Measurements from ENCODE around the gene LIX1L.

LIX1L gene

DNA sequence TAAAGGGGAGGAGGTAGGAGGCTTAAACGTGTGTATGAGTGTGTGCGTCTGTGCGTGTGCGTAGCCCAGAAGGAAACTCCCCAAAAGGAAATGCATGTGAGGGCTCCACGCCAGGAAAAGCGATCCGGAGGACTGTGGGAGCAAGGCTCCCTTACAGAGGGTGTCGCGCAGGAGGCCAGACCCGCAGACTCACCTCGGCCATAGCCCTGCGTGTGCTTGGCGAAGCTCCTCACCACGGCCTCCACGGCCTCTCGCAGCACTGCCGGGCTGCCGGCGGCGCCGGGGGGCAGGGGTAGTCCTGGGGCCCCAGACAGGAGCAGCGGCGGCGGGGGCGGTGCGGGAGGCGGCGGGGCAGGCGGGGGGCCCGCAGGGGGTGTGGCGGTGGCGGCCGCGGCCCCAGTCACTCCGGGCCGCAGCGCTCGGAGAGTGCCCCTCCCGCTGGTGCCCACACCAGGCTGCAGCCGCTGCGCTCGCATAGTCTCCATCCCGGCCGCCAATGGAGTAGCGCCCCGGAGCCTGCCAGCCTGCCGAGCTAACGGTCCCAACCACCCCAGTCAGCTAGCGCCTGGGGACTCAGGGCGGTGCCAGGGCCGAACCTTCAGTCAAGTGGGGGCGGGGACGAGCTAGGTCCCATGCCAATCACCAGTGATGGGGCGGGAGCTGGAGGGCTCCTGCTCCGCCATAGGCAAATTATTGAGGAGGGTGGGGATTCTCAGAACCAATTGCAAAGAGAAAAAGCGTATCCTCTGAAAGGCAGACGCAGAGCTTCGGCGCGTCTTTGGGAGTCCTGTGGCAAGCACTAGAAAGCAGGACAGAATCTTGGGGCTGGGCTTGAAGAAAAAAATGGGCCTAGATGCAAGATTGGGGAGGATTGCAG is at the start of gene LIX1L:
TSS of gene LIX1L (minus strand) at position 575 of the 877 bp plus-strand sequence. CDS start at position 485, 90 bp downstream.
- H3K9ac ChIP-seq (ENCODE audit: low read length) = peak within 1 kb of the TSS; percentile 20; the same call in 1 of the 2 replicates

DNA sequence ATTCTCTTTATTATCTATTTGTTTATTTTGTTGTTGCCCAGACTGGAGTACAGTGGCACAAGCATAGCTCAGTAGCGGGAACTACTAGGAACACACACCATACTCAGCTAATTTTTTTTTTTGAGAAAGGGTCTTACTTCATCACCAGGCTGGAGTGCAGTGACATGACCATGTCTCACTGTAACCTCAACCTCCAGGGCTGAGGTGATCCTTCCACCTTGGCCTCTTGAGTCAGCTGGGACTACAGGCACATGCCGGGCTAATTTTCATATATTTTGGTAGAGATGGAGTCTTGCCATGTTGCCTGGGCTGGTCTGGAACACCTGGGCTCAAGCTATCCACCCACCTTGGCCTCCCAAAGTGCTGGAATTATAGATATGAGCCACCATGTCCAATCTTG is 43.9 kb upstream of the LIX1L start:
- Histone ChIP-seq H3K9me2 (replicated peaks; ENCODE audit: insufficient read depth, low read length) (no peaks in the 10 kb centered on the region), H3F3A (ENCODE audit: insufficient read depth, low read length) (peaks cover 37% of the 10 kb centered on the region), H2AFZ (ENCODE audit: low read length) (no peak overlapping the region), H3K27ac (ENCODE audit: low read length) (no peak overlapping the region), H3K4me3 (ENCODE audit: low read length) (no peak overlapping the region), H3K4me1 (ENCODE audit: low read length) (peaks cover 33% of the 10 kb centered on the region), H3K27me3 (replicated peaks; ENCODE audit: insufficient read depth, low read length) (no peaks in the 10 kb centered on the region), H3K9me3 (replicated peaks; ENCODE audit: insufficient read depth, low read length) (no peaks in the 10 kb centered on the region), H4K20me1 (ENCODE audit: insufficient read depth, low read length) (no peaks in the 10 kb centered on the region), H3K79me2 (ENCODE audit: low read length) (peaks cover 14% of the 10 kb centered on the region), H3K4me2 (ENCODE audit: low read depth, low read length) (no peak overlapping the region), H3K9ac (ENCODE audit: low read length) (no peak overlapping the region), H3K36me3 (replicated peaks; ENCODE audit: insufficient read depth, low read length) (no peaks in the 10 kb centered on the region)
- TF ChIP-seq EZH2phosphoT487 (IDR thresholded peaks at IDR 0.05; ENCODE audit: low read length) (no peak), EZH2 (optimal IDR thresholded peaks at IDR 0.05; ENCODE audit: low read depth, low read length) (no peak)
- TF ChIP-seq, protein P1, sequence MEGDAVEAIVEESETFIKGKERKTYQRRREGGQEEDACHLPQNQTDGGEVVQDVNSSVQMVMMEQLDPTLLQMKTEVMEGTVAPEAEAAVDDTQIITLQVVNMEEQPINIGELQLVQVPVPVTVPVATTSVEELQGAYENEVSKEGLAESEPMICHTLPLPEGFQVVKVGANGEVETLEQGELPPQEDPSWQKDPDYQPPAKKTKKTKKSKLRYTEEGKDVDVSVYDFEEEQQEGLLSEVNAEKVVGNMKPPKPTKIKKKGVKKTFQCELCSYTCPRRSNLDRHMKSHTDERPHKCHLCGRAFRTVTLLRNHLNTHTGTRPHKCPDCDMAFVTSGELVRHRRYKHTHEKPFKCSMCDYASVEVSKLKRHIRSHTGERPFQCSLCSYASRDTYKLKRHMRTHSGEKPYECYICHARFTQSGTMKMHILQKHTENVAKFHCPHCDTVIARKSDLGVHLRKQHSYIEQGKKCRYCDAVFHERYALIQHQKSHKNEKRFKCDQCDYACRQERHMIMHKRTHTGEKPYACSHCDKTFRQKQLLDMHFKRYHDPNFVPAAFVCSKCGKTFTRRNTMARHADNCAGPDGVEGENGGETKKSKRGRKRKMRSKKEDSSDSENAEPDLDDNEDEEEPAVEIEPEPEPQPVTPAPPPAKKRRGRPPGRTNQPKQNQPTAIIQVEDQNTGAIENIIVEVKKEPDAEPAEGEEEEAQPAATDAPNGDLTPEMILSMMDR (IDR thresholded peaks at IDR 0.05; ENCODE audit: low read length) = no peak
- peak; percentile 1 for DNase-seq

More for the DNA sequence above, at the start of gene LIX1L:
- no peaks in the 10 kb centered on the region for H3K9me3 ChIP-seq (replicated peaks; ENCODE audit: insufficient read depth, low read length)
- H3K4me1 ChIP-seq (ENCODE audit: low read length) = peaks cover 33% of the 10 kb centered on the region
- peaks cover 51% of the 10 kb centered on the region for H3K27me3 ChIP-seq (replicated peaks; ENCODE audit: insufficient read depth, low read length)
- no peak within 1 kb of the TSS for H3K27ac ChIP-seq (ENCODE audit: low read length)
- H2AFZ ChIP-seq (ENCODE audit: low read length) = peak within 1 kb of the TSS; percentile 76
- TF ChIP-seq EZH2phosphoT487 (IDR thresholded peaks at IDR 0.05; ENCODE audit: low read length) (no peak), EZH2 (optimal IDR thresholded peaks at IDR 0.05; ENCODE audit: low read depth, low read length) (no peak)
- TF ChIP-seq, protein P1 (IDR thresholded peaks at IDR 0.05; ENCODE audit: low read length) = no peak
- DNase-seq = peak; percentile 99
- peaks cover 9% of the 10 kb centered on the region; the same call in 1 of the 2 replicates for H3F3A ChIP-seq (ENCODE audit: insufficient read depth, low read length)
- H3K36me3 ChIP-seq (replicated peaks; ENCODE audit: insufficient read depth, low read length) = no peaks in the 10 kb centered on the region
- H3K4me3 ChIP-seq (ENCODE audit: low read length) = peak within 1 kb of the TSS; percentile 63
- H3K9me2 ChIP-seq (replicated peaks; ENCODE audit: insufficient read depth, low read length) = no peaks in the 10 kb centered on the region
- H3K79me2 ChIP-seq (ENCODE audit: low read length) = no peaks in the 10 kb centered on the region
- no peaks in the 10 kb centered on the region for H4K20me1 ChIP-seq (ENCODE audit: insufficient read depth, low read length)
- H3K4me2 ChIP-seq (ENCODE audit: low read depth, low read length) = peak within 1 kb of the TSS; percentile 78

DNA sequence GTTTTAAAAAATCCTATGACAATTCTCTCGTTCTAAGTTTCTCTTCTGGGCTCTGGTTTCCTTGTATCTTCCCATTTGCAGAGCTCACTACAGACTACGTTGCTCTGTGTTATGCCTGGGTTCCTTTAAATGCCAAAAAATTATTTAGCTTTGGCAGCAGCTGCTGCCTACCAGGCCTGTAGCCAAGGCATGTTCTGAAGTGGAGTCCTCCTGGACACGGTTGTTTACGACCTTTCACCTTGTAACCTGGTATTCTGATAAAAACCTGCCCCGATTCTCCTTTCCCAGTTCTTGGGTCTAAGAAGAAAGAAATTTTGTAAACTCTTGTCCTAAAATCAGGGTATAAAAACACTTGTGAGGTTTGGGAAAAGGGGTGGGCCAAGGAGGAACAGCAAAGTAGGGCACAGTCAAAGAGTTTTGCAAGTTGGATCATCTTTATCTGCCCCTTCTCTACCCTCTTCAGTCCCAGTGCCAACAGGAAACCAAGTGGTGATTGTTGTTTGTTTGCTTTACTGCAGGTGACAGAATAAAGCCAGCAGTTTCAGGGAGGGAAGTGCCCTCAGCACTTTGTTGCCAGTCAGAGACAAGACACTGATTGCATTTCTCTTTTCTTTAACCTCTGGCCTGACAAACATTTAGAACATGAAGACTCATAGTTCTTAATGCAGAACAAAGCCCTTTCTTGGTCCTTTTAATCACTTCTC is 41.7 kb upstream of the LIX1L start:
- Histone ChIP-seq H3K36me3 (replicated peaks; ENCODE audit: insufficient read depth, low read length) (peaks cover 8% of the 10 kb centered on the region), H3F3A (ENCODE audit: insufficient read depth, low read length) (peaks cover 58% of the 10 kb centered on the region), H3K9ac (ENCODE audit: low read length) (peak overlapping the region; percentile 57), H3K27ac (ENCODE audit: low read length) (peak overlapping the region; percentile 89), H3K9me3 (replicated peaks; ENCODE audit: insufficient read depth, low read length) (no peaks in the 10 kb centered on the region), H3K9me2 (replicated peaks; ENCODE audit: insufficient read depth, low read length) (no peaks in the 10 kb centered on the region), H2AFZ (ENCODE audit: low read length) (peak overlapping the region; percentile 44), H4K20me1 (ENCODE audit: insufficient read depth, low read length) (peaks cover 10% of the 10 kb centered on the region; the same call in 1 of the 2 replicates), H3K4me3 (ENCODE audit: low read length) (peak overlapping the region; percentile 22), H3K4me2 (ENCODE audit: low read depth, low read length) (peak overlapping the region; percentile 89), H3K4me1 (ENCODE audit: low read length) (peaks cover 30% of the 10 kb centered on the region), H3K79me2 (ENCODE audit: low read length) (peaks cover 36% of the 10 kb centered on the region), H3K27me3 (replicated peaks; ENCODE audit: insufficient read depth, low read length) (no peaks in the 10 kb centered on the region)
- TF ChIP-seq EZH2phosphoT487 (IDR thresholded peaks at IDR 0.05; ENCODE audit: low read length) = no peak
- TF ChIP-seq, protein P1 (IDR thresholded peaks at IDR 0.05; ENCODE audit: low read length) = no peak
- TF ChIP-seq EZH2 (optimal IDR thresholded peaks at IDR 0.05; ENCODE audit: low read depth, low read length) = no peak
- DNase-seq = peak; percentile 90

Measured in MM.1S (cell line).